ENCODE data around the gene SGMS2.

DNA sequence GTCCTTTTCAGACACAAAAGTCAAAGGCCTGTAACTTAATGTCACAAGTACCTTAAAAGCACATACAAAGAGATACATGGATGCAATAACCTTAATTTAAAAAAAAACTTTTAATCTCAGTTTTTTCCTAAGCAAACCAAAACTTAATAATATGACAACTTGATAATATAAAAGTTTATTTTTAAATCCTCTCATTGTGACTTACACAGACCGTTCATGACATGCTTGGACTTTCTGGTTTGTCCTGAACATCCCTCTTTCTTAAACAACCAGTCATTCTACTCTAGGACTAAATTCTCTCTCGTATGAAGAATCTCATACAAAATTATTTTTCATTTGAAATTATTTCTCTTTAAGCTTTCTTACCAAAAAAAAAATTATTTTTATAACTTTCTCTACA lies 63.5 kb downstream of the SGMS2 start:
- no peak for TF ChIP-seq ELF4 (CRISPR knock-in tag; IDR thresholded peaks at IDR 0.05; ENCODE audit: low read depth)
- TF ChIP-seq, protein P1, sequence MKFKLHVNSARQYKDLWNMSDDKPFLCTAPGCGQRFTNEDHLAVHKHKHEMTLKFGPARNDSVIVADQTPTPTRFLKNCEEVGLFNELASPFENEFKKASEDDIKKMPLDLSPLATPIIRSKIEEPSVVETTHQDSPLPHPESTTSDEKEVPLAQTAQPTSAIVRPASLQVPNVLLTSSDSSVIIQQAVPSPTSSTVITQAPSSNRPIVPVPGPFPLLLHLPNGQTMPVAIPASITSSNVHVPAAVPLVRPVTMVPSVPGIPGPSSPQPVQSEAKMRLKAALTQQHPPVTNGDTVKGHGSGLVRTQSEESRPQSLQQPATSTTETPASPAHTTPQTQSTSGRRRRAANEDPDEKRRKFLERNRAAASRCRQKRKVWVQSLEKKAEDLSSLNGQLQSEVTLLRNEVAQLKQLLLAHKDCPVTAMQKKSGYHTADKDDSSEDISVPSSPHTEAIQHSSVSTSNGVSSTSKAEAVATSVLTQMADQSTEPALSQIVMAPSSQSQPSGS (CRISPR knock-in tag; IDR thresholded peaks at IDR 0.05; ENCODE audit: borderline replicate concordance, low read depth): no peak
- TF ChIP-seq MYBL2 (CRISPR knock-in tag; IDR thresholded peaks at IDR 0.05): no peak
- TF ChIP-seq, protein P2, sequence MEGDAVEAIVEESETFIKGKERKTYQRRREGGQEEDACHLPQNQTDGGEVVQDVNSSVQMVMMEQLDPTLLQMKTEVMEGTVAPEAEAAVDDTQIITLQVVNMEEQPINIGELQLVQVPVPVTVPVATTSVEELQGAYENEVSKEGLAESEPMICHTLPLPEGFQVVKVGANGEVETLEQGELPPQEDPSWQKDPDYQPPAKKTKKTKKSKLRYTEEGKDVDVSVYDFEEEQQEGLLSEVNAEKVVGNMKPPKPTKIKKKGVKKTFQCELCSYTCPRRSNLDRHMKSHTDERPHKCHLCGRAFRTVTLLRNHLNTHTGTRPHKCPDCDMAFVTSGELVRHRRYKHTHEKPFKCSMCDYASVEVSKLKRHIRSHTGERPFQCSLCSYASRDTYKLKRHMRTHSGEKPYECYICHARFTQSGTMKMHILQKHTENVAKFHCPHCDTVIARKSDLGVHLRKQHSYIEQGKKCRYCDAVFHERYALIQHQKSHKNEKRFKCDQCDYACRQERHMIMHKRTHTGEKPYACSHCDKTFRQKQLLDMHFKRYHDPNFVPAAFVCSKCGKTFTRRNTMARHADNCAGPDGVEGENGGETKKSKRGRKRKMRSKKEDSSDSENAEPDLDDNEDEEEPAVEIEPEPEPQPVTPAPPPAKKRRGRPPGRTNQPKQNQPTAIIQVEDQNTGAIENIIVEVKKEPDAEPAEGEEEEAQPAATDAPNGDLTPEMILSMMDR (IDR thresholded peaks at IDR 0.05): no peak
- TF ChIP-seq TP53 (CRISPR knock-in tag; IDR thresholded peaks at IDR 0.05): no peak
- TF ChIP-seq, protein P3, sequence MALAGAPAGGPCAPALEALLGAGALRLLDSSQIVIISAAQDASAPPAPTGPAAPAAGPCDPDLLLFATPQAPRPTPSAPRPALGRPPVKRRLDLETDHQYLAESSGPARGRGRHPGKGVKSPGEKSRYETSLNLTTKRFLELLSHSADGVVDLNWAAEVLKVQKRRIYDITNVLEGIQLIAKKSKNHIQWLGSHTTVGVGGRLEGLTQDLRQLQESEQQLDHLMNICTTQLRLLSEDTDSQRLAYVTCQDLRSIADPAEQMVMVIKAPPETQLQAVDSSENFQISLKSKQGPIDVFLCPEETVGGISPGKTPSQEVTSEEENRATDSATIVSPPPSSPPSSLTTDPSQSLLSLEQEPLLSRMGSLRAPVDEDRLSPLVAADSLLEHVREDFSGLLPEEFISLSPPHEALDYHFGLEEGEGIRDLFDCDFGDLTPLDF (CRISPR knock-in tag; IDR thresholded peaks at IDR 0.05): no peak
- TF ChIP-seq TEAD1 (CRISPR knock-in tag; IDR thresholded peaks at IDR 0.05): no peak
- no peak for TF ChIP-seq JAZF1 (CRISPR knock-in tag; IDR thresholded peaks at IDR 0.05)
- TF ChIP-seq ZNF263 (CRISPR knock-in tag; IDR thresholded peaks at IDR 0.05; ENCODE audit: low read depth): no peak
- TF ChIP-seq, protein P4, sequence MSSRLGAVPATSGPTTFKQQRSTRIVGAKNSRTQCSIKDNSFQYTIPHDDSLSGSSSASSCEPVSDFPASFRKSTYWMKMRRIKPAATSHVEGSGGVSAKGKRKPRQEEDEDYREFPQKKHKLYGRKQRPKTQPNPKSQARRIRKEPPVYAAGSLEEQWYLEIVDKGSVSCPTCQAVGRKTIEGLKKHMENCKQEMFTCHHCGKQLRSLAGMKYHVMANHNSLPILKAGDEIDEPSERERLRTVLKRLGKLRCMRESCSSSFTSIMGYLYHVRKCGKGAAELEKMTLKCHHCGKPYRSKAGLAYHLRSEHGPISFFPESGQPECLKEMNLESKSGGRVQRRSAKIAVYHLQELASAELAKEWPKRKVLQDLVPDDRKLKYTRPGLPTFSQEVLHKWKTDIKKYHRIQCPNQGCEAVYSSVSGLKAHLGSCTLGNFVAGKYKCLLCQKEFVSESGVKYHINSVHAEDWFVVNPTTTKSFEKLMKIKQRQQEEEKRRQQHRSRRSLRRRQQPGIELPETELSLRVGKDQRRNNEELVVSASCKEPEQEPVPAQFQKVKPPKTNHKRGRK (CRISPR knock-in tag; IDR thresholded peaks at IDR 0.05; ENCODE audit: borderline replicate concordance): no peak
- TF ChIP-seq SP1 (CRISPR knock-in tag; conservative IDR thresholded peaks at IDR 0.05): no peak
- TF ChIP-seq CREB1 (CRISPR knock-in tag; IDR thresholded peaks at IDR 0.05): no peak
- TF ChIP-seq NR2C2 (CRISPR knock-in tag; IDR thresholded peaks at IDR 0.05): no peak
- TF ChIP-seq, protein P5, sequence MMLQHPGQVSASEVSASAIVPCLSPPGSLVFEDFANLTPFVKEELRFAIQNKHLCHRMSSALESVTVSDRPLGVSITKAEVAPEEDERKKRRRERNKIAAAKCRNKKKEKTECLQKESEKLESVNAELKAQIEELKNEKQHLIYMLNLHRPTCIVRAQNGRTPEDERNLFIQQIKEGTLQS (CRISPR knock-in tag; conservative IDR thresholded peaks at IDR 0.05): no peak
